ENCODE results near the gene CNKSR2.

- TF ChIP-seq CTCF (conservative IDR thresholded peaks at IDR 0.05; ENCODE audit: low read depth, low read length) (no peak), EZH2 (IDR thresholded peaks at IDR 0.05; ENCODE audit: low read length, unreplicated experiment) (no peak), EZH2phosphoT487 (IDR thresholded peaks at IDR 0.05; ENCODE audit: borderline replicate concordance, low read length) (no peak)
Observed at GRCh38 chrX:21691512-21692018, 317.3 kb downstream of the CNKSR2 start.

Measured in PC-3 (cell line).